Measurements from ENCODE around the gene ASCC1. TPM values are rescaled to one million over a fixed set of nuclear protein-coding genes. Genes with fewer than 3 reads are reported as not detected.
A peak's percentile ranks its signal among the peaks of the same experiment; 100 is the strongest.
"Not testable (repeated sequence)": the region's sequence is repeated elsewhere in the genome, so short reads cannot be mapped to it uniquely, and the experiment has no call there.

The ASCC1 gene
- total and polyA plus RNA-seq, 2 donors (not counting 1 experiment from before 2014, with no cell fraction given): 17.9 to 28.1 TPM

GRCh38 chr10:72224191-72224590 lies 8.1 kb upstream of the ASCC1 start:
- H3K4me2 ChIP-seq (replicated peaks; ENCODE audit: low read depth, low read length, poor library complexity, severe bottlenecking): peak overlapping the region; percentile 37
- peaks cover 0 to 53% of the 10 kb centered on the region in 2 experiments for H3K36me3 ChIP-seq (replicated peaks in 1 of 2; ENCODE audit: control extremely low read depth in 1 of 2, control insufficient read depth in 1 of 2, extremely low read depth in 1 of 2, insufficient read depth in 2 of 2, low read length in 1 of 2)
- H3K9me3 ChIP-seq (ENCODE audit: control extremely low read depth in 1 of 3, control insufficient read depth in 2 of 3, insufficient read depth in 1 of 3, low read length in 2 of 3); H3K9ac ChIP-seq (ENCODE audit: low read length); H3K27me3 ChIP-seq (replicated peaks in 1 of 4; ENCODE audit: control extremely low read depth in 1 of 4, control insufficient read depth in 3 of 4, insufficient read depth in 4 of 4, low read length in 3 of 4); ATAC-seq (ENCODE audit: low read depth); H3K4me3 Mint-ChIP-seq; H3K4me3 ChIP-seq (ENCODE audit: control extremely low read depth in 1 of 5, extremely low read depth in 1 of 5, insufficient read depth in 1 of 5, low read depth in 2 of 5, low read length in 4 of 5); H2AFZ ChIP-seq (ENCODE audit: insufficient read depth, low read depth, low read length, poor library complexity, severe bottlenecking); H3K27me3 Mint-ChIP-seq; H3K9me3 Mint-ChIP-seq (ENCODE audit: insufficient read depth); DNase-seq: not testable (repeated sequence)
- H3K4me1 Mint-ChIP-seq: peaks cover 53% of the 10 kb centered on the region
- peaks cover 98% of the 10 kb centered on the region for H3K79me2 ChIP-seq (ENCODE audit: control insufficient read depth, insufficient read depth, low read length)
- H3K27ac ChIP-seq (ENCODE audit: low read length in 2 of 2): peak overlapping the region; percentile 42 to 68
- ChIA-PET POLR2A (interaction anchor here (0.5 to 1.5 kb wide), 4 partner anchors 24 to 39 kb away, joined by 3 to 8 read pairs (median 4); no protein-coding TSS in a partner anchor), CTCF (interaction anchor here (0.7 to 13.3 kb wide), 16 partner anchors 9 to 483 kb away, joined by 3 to 170 read pairs (median 4); partner anchors contain the start of genes ANAPC16, ASCC1 and SPOCK2)
- H3K4me1 ChIP-seq (ENCODE audit: control insufficient read depth in 2 of 2, insufficient read depth in 2 of 2, low read length in 2 of 2): peaks cover 55 to 66% of the 10 kb centered on the region in 2 donors
- WGBS (ENCODE audit: insufficient coverage): 97% methylated on average over 5 of the region's 6 CpGs
- intact Hi-C loops (cut with micrococcal nuclease): loop anchor here (10.0 kb wide), 1 partner anchor 329 kb away; no protein-coding TSS in a partner anchor
- H3K27ac Mint-ChIP-seq: peak overlapping the region; percentile 75
- H4K20me1 ChIP-seq (ENCODE audit: control insufficient read depth, insufficient read depth, low read length, poor library complexity, severe bottlenecking): peaks cover 54% of the 10 kb centered on the region

GRCh38 chr10:72223743-72224101 lies 7.6 kb upstream of the ASCC1 start:
- Mint-ChIP-seq H3K4me1 (peaks cover 55% of the 10 kb centered on the region), H3K4me3 (peak overlapping the region; percentile 44), H3K27me3 (no peaks in the 10 kb centered on the region), H3K9me3 (ENCODE audit: insufficient read depth) (no peaks in the 10 kb centered on the region), H3K27ac (peak overlapping the region; percentile 75)
- Histone ChIP-seq H3K27me3 (replicated peaks in 1 of 4; ENCODE audit: control extremely low read depth in 1 of 4, control insufficient read depth in 3 of 4, insufficient read depth in 4 of 4, low read length in 3 of 4) (no peaks in the 10 kb centered on the region), H3K4me3 (ENCODE audit: control extremely low read depth in 1 of 5, extremely low read depth in 1 of 5, insufficient read depth in 1 of 5, low read depth in 2 of 5, low read length in 4 of 5) (no peak overlapping the region), H2AFZ (ENCODE audit: insufficient read depth, low read depth, low read length, poor library complexity, severe bottlenecking) (no peak overlapping the region), H3K36me3 (replicated peaks in 1 of 2; ENCODE audit: control extremely low read depth in 1 of 2, control insufficient read depth in 1 of 2, extremely low read depth in 1 of 2, insufficient read depth in 2 of 2, low read length in 1 of 2) (peaks cover 0 to 52% of the 10 kb centered on the region in 2 experiments), H3K79me2 (ENCODE audit: control insufficient read depth, insufficient read depth, low read length) (peaks cover 98% of the 10 kb centered on the region), H3K9me3 (ENCODE audit: control extremely low read depth in 1 of 3, control insufficient read depth in 2 of 3, insufficient read depth in 1 of 3, low read length in 2 of 3) (no peaks in the 10 kb centered on the region), H3K4me1 (ENCODE audit: control insufficient read depth in 2 of 2, insufficient read depth in 2 of 2, low read length in 2 of 2) (peaks cover 58 to 70% of the 10 kb centered on the region in 2 donors), H4K20me1 (ENCODE audit: control insufficient read depth, insufficient read depth, low read length, poor library complexity, severe bottlenecking) (peaks cover 54% of the 10 kb centered on the region), H3K4me2 (replicated peaks; ENCODE audit: low read depth, low read length, poor library complexity, severe bottlenecking) (peak overlapping the region; percentile 37), H3K9ac (ENCODE audit: low read length) (no peak overlapping the region), H3K27ac (ENCODE audit: low read length in 2 of 2) (peak overlapping the region; percentile 42 to 68)
- DNase-seq: peak; percentile 34
- ATAC-seq (ENCODE audit: low read depth): peak; percentile 24
- intact Hi-C loops (cut with micrococcal nuclease): loop anchor here (2.0 to 10.0 kb wide), 2 partner anchors 97 to 329 kb away; no protein-coding TSS in a partner anchor
- no CpG with 5 or more reads among the region's 1 CpG for WGBS (ENCODE audit: insufficient coverage)
- ChIA-PET CTCF (interaction anchor here (0.7 to 13.3 kb wide), 15 partner anchors 8 to 483 kb away, joined by 3 to 170 read pairs (median 4); partner anchors contain the start of genes ANAPC16, ASCC1 and SPOCK2), POLR2A (interaction anchor here (0.5 to 1.5 kb wide), 4 partner anchors 24 to 96 kb away, joined by 3 to 8 read pairs (median 4); no protein-coding TSS in a partner anchor)
- TF ChIP-seq EZH2 (IDR thresholded peaks at IDR 0.05; ENCODE audit: borderline replicate concordance, insufficient read depth, low read depth, low read length, poor library complexity, severe bottlenecking): no peak
- TF ChIP-seq CTCF (IDR thresholded peaks at IDR 0.05): no peak
